GM18873 (cell line): ENCODE measurements around the gene CCR5.
"Not testable (repeated sequence)": the region's sequence is repeated elsewhere in the genome, so short reads cannot be mapped to it uniquely, and the experiment has no call there.

Experiments used
- ATAC-seq: cut with Tn5 transposase; IDR thresholded peaks from one replicate; pipeline ENCODE4 v1.9.1; 2021; ENCODE audit warnings: mild to moderate bottlenecking, moderate library complexity, moderate number of reproducible peaks; ENCODE audit not compliant: unreplicated experiment, low FRiP score

The CCR5 gene

DNA sequence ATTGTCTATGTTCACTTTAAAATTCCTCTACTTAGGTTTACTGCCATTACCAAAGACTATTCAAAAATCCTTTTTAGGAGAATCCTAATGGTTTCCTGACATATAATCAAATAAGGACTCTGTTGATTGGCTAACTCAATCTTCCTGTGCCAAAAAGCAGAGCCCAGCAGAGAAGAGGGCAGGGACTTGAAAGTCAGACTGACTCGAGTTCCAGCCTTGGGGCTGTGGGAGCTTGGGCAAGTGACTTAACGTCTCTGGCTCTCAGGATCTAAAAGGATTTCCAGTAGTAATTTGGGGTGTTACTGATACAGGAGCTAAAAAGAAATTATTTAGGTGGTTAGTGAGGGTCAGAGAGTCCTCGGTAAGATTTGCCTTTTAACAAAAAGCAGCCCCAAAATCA lies 10.9 kb downstream of the CCR5 start:
- no peak for ATAC-seq

GRCh38 chr3:46383211-46383950 lies 12.6 kb downstream of the CCR5 start:
- ATAC-seq: no peak

GRCh38 chr3:46383951-46384330 lies 13.2 kb downstream of the CCR5 start:
- ATAC-seq: no peak

GRCh38 chr3:46386205-46386604 lies 15.5 kb downstream of the CCR5 start:
- no peak for ATAC-seq

DNA sequence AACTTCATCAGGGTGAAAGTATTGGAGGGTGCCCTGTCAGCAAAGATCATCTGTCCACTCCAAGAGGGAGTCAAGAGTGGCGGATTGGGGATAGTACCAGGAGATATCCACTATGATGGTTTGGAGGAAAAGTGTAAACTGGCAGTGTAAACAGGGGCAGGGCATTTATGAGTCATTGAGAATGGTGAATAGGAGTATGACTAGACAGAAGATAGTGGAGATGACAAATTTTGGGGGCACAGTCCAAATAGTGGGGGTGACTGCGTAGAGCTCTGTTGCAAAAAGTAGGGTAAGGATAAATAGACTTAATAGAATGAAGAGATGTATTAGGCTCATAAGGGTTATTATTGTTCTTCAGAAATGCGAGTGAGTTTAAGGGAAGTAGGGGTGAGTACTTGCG lies 18.1 kb downstream of the CCR5 start:
- ATAC-seq: not testable (repeated sequence)

- ATAC-seq: no peak
These were observed 18.6 kb downstream of the CCR5 start for GRCh38 chr3:46389306-46389705.

DNA sequence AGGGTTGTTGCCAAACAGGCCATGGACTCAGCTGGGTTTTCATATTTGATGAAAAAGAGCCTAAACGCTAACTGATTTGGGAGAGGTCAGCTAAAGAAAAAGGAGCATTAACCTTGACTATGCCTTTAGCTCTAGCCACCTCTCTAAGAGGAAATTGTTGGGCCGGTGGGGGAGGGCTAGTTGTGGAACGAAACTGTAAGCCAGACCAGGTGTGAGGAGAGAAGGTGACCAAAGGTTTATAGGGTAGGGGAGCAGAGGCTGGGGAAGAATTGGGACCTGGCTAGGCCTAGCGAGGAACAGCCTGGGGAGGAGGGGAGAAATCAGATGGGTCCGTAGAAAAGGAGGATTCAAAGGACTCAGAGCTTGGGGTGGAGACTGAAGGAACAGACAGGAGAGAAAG lies 20.8 kb downstream of the CCR5 start:
- ATAC-seq: not testable (repeated sequence)

GRCh38 chr3:46393011-46393410 lies 22.3 kb downstream of the CCR5 start:
- ATAC-seq: no peak

DNA sequence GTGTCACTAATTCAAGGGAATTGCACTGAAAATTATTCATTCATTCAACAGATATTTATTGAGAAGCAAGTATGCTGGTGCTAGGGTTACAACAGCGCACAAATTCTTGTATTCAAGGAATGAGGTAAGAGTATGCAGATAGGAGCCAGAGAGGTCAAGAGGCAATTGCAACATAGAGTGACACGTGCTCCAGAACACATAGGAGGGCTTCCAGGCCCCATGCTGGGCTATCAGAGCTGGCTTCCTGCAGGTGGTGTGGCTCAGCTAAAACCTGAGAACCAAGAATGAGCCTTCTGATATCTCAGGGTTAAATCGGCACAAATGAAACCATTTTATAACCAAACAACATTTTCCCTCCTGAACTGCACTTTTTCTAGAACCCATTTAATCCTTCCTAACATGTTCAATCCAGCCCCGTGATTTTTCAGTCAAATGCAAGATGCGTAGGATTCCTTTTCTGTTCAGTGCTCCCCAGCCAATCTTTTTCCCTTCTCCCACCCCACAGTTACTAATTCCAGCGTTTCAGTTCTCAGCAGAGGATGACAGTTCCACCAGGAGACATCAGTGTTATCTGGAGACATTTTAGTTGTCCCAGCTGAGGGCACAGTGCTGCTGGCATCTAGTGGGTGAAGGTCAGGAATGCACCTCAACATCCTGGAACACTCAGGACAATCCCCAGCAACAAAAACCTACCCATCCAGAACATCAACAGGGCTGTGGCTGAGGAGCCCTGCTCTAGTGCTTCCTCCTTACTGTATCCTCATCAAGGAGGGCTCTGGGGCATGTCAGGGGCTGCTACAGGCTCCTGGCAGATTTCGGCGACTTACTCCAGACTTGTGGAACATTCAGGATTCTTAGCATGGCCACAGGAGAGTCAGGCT lies 23.0 kb downstream of the CCR5 start:
- ATAC-seq: no peak

DNA sequence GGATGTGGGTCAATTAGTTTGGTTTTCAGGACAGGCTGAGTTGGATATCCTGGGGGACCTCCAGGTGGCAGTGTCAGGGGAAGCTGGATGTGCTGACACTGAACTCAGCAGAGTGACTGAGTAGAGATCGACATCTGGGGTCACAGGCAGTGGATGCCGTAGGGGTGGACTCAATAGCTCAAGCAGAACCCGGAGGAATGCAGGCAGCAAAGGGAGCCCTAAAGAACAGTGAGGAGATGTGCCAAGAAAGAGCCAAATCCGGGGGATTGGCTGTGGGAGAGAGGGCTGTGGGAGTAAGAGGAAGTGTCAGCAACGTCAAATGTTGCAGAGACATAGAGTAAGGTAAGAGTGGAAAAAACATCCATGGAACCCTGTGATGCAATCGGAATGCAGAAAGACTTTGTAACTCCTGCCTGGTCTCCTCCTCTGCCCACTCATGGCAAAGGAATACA lies 24.5 kb downstream of the CCR5 start:
- no peak for ATAC-seq

- no peak for ATAC-seq
These were observed 25.2 kb downstream of the CCR5 start for GRCh38 chr3:46395766-46396530.

DNA sequence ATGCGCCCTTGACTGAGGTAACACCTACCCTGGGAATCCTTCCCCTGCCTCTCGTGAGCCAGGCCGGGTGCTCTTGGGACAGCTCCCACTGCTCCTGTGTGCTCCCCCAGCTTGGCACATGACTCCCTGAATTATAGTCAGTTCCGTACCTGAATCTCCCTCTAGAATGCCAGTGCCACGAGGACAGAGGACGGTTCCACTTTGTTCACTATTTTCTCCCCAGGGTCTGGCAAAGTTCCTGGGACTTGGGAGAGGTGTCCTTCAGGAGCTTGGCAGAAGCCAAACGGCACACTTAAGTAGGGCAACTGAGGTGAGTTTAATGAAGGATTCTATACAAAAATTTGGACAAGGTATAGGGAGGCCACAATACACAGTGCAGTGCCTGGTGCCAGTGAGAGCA lies 26.4 kb downstream of the CCR5 start:
- ATAC-seq: no peak

GRCh38 chr3:46398186-46398955 lies 27.6 kb downstream of the CCR5 start:
- ATAC-seq: no peak

- no peak for ATAC-seq
These were observed 28.4 kb downstream of the CCR5 start for GRCh38 chr3:46399098-46399497.

DNA sequence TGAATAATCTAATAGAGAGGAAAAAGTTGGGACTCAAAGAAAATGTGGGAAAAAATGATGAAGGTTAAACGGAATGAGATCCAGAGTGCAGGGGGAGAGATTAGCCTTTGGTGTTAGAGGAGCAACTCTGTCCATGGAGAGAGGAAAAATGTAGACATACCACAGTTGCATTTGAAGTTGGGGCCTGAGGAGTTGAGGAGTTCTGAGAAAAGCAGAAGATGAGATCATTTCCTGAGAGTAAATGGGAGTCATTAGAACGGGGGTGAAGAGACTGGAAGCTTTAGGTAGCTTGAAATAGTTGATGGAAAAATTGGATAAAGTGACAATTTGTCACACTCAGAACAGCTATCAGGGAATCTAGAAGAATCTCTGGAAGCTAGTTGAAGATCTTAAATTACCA lies 28.8 kb downstream of the CCR5 start:
- no peak for ATAC-seq

- no peak for ATAC-seq
These were observed 29.4 kb downstream of the CCR5 start for GRCh38 chr3:46400000-46400734.

DNA sequence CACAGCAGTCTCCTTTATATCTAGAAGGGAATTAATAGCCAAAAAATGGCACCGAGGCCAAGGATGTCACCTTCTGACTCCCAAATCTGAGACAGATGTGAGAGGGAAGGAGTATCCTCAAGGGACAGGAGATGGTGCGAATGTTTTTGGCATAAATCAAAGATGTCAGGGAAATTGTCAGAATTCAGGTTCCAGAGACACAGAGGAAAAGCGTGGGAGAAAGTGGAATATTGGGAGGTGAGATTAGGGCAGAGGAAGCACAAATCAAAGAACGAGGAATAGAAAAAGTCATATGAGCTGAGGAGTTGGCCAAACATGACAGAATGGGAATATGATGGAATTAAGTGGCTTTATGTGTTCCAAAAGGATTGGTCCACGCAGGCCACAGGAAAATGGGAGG lies 30.1 kb downstream of the CCR5 start:
- ATAC-seq: no peak

DNA sequence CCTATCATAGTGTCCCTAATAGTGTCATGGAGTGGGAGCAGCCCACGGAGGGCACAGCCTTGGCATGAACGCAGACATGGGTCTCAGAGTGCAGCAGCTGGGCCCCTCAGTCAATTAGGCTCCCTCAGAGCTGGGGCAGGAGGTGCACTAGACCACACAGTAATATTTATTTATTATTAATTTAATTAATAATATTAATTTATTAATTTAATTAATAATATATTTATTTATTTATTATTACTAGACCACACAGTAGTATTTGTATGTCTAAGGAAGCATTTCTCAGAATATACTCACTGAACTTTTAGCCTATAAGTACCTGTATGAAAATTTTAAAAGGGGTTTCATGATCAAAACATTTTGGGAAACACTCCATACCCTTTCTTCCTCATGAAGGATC lies 30.8 kb downstream of the CCR5 start:
- ATAC-seq: no peak

- ATAC-seq: not testable (repeated sequence)
These were observed 32.2 kb downstream of the CCR5 start for GRCh38 chr3:46402902-46403301.
